DOHH2 (cell line): ENCODE results near the gene SPATA20.

ENCODE experiments used
- H3F3A ChIP-seq: fragments of 200-600 bp; sonication (generic), shearing (Covaris generic); 2 replicates; pipeline ENCODE4 v1.6.0; 2016; ENCODE audit warnings: antibody characterized with exemption, mild to moderate bottlenecking; ENCODE audit not compliant: control insufficient read depth, insufficient read depth
- H3K27ac ChIP-seq: fragments of 200-600 bp; sonication (generic); 2 replicates; pipeline ENCODE4 v1.5.1; 2014; ENCODE audit warnings: low read depth, mild to moderate bottlenecking, low read length, moderate library complexity
- H3K27me3 ChIP-seq: fragments of 200-600 bp; sonication (generic); 2 replicates; pipeline ENCODE4 v1.6.1; 2014; ENCODE audit warnings: mild to moderate bottlenecking, low read length, mixed read lengths; ENCODE audit not compliant: control insufficient read depth
- H3K36me3 ChIP-seq: fragments of 200-600 bp; sonication (generic); 2 replicates; pipeline ENCODE4 v1.6.1; 2014; ENCODE audit warnings: mild to moderate bottlenecking, low read length, moderate library complexity, mixed read lengths; ENCODE audit not compliant: control insufficient read depth
- H3K4me1 ChIP-seq: fragments of 200-600 bp; sonication (generic); 2 replicates; pipeline ENCODE4 v1.6.1; 2014; ENCODE audit warnings: mild to moderate bottlenecking, low read length, mixed read lengths; ENCODE audit not compliant: control insufficient read depth
- H3K4me2 ChIP-seq: fragments of 200-600 bp; sonication (generic); 2 replicates; pipeline ENCODE4 v1.6.0; 2014; ENCODE audit warnings: mild to moderate bottlenecking, low read length, moderate library complexity
- H3K4me3 ChIP-seq: fragments of 200-600 bp; sonication (generic); 2 replicates; pipeline ENCODE4 v1.5.1; 2014; ENCODE audit warnings: mild to moderate bottlenecking, low read length, mixed read lengths
- H3K79me2 ChIP-seq: fragments of 200-600 bp; sonication (generic); 2 replicates; pipeline ENCODE4 v1.6.1; 2014; ENCODE audit warnings: mild to moderate bottlenecking, low read length, mixed read lengths; ENCODE audit not compliant: control insufficient read depth
- H3K9me2 ChIP-seq: fragments of 200-600 bp; sonication (generic); replicated peaks from 2 replicates; pipeline ENCODE4 v1.6.1; 2014; ENCODE audit warnings: mild to moderate bottlenecking, low read length, mixed read lengths; ENCODE audit not compliant: control insufficient read depth
- H3K9me3 ChIP-seq: fragments of 200-600 bp; sonication (generic); 2 replicates; pipeline ENCODE4 v1.6.1; 2014; ENCODE audit warnings: antibody characterized with exemption, low read length, mixed read lengths; ENCODE audit not compliant: control insufficient read depth, insufficient read depth
- H4K20me1 ChIP-seq: fragments of 200-600 bp; sonication (generic); 2 replicates; pipeline ENCODE4 v1.6.0; 2014; ENCODE audit warnings: low read depth, mild to moderate bottlenecking, antibody characterized with exemption, low read length, moderate library complexity; ENCODE audit not compliant: control insufficient read depth, insufficient read depth
- EZH2phosphoT487 ChIP-seq: fragments of 200-600 bp; sonication (generic); IDR thresholded peaks from 2 replicates; pipeline ENCODE4 v1.6.1; 2017; ENCODE audit warnings: borderline replicate concordance, mild to moderate bottlenecking, antibody characterized with exemption, low read length, moderate library complexity, mixed read lengths
- TF ChIP-seq, protein P1 (sequence below): fragments of 200-600 bp; sonication (generic); IDR thresholded peaks from one replicate; pipeline ENCODE4 v1.5.1; 2014; ENCODE audit warnings: antibody characterized with exemption, mild to moderate bottlenecking, low read depth, low read length; ENCODE audit not compliant: poor library complexity, severe bottlenecking

Gene SPATA20

DNA sequence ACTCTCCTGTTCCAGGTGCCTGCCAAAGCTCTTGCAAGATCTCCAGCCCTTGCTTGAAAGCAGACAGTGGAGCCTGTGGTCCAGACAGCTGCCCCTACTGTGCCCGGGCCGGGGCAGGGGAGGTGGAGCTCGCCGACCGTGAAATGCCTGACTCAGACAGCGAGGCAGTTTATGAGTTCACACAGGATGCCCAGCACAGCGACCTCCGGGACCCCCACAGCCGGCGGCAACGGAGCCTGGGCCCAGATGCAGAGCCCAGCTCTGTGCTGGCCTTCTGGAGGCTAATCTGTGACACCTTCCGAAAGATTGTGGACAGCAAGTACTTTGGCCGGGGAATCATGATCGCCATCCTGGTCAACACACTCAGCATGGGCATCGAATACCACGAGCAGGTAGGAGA is 31.2 kb downstream of the SPATA20 start:
- Histone ChIP-seq H3K27me3 (peaks cover 13% of the 10 kb centered on the region), H3K36me3 (no peaks in the 10 kb centered on the region), H3K27ac (no peak overlapping the region)

DNA sequence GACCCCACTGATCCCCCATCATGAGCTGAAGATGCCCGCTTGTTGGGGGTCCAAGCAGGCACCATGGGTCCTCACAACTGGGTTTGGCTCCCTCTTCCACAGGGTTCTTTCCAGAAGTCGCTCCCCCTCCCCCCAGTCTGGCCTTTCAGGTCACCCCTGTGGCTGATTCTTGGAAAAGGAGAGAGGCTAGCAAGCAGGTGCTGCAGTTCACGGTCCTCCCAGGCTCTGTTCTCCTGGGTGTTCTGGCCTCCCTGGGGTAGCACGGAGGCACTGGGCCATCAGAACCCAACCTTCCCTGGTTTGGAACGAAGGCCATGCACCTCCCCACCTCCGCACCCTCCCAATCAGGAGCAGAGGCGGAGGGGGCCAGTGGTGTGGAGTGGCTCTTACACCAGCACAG is 32.4 kb downstream of the SPATA20 start:
- no peaks in the 10 kb centered on the region for H4K20me1 ChIP-seq
- H3K4me1 ChIP-seq: no peaks in the 10 kb centered on the region
- H3K79me2 ChIP-seq: no peaks in the 10 kb centered on the region
- H3K9me3 ChIP-seq: no peaks in the 10 kb centered on the region
- no peaks in the 10 kb centered on the region for H3K9me2 ChIP-seq
- peaks cover 13% of the 10 kb centered on the region for H3K27me3 ChIP-seq
- no peaks in the 10 kb centered on the region for H3F3A ChIP-seq
- H3K4me2 ChIP-seq: no peak overlapping the region
- no peak overlapping the region for H3K4me3 ChIP-seq
- TF ChIP-seq, protein P1, sequence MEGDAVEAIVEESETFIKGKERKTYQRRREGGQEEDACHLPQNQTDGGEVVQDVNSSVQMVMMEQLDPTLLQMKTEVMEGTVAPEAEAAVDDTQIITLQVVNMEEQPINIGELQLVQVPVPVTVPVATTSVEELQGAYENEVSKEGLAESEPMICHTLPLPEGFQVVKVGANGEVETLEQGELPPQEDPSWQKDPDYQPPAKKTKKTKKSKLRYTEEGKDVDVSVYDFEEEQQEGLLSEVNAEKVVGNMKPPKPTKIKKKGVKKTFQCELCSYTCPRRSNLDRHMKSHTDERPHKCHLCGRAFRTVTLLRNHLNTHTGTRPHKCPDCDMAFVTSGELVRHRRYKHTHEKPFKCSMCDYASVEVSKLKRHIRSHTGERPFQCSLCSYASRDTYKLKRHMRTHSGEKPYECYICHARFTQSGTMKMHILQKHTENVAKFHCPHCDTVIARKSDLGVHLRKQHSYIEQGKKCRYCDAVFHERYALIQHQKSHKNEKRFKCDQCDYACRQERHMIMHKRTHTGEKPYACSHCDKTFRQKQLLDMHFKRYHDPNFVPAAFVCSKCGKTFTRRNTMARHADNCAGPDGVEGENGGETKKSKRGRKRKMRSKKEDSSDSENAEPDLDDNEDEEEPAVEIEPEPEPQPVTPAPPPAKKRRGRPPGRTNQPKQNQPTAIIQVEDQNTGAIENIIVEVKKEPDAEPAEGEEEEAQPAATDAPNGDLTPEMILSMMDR: no peak
- no peak for TF ChIP-seq EZH2phosphoT487
- no peaks in the 10 kb centered on the region for H3K36me3 ChIP-seq
- no peak overlapping the region for H3K27ac ChIP-seq

More for the DNA sequence above, 31.2 kb downstream of the SPATA20 start:
- no peaks in the 10 kb centered on the region for H3K4me1 ChIP-seq
- H3K4me2 ChIP-seq: no peak overlapping the region
- H3K79me2 ChIP-seq: no peaks in the 10 kb centered on the region
- H3K4me3 ChIP-seq: no peak overlapping the region
- no peaks in the 10 kb centered on the region for H3K9me2 ChIP-seq
- no peaks in the 10 kb centered on the region for H4K20me1 ChIP-seq
- H3K9me3 ChIP-seq: no peaks in the 10 kb centered on the region
- H3F3A ChIP-seq: no peaks in the 10 kb centered on the region
- no peak for TF ChIP-seq EZH2phosphoT487

DNA sequence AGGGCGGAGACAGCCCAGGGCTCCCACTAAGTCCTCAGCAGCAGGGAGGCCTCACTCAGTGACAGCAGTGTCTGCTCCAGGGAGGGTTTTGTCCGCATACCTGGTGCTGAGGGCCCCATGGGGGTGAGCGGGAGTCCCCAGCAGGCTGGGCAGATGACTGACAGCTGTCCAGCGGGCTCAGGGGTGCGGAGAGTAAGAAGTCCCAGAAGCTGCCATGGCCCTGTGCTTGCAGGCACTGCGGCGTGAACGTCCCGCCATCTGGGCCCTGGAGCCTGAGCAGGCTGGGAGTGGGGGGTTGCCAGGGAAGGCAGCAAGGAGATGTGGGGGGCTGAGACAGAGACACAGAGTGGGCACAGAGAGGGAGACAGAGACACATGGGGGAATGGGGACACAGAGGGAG is 33.7 kb downstream of the SPATA20 start:
- Histone ChIP-seq H3K4me1 (no peaks in the 10 kb centered on the region), H3K27me3 (peaks cover 13% of the 10 kb centered on the region)

DNA sequence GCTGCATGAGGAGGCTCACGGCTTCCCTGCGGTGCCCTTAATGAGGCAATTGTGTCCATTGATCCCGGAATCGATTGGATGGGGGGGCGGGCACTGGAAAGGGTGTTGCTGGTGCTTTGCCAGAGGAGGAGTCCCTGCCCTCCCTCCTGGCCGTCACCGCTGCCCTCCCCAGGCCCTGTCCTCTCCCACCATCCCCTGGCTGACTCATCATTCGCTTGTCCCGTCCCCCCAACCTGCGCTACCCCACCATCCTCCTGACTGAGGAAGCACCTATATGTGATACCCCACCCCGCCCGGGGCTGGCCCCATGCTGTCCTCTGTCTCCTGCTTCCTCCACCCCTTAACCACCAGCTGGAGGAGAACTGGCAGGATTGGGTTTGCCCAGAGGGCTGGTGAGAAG is 34.3 kb downstream of the SPATA20 start:
- H3K4me3 ChIP-seq: no peak overlapping the region
- H3K27me3 ChIP-seq: peaks cover 13% of the 10 kb centered on the region
- no peaks in the 10 kb centered on the region for H3F3A ChIP-seq
- H3K79me2 ChIP-seq: no peaks in the 10 kb centered on the region
- no peak overlapping the region for H3K4me2 ChIP-seq
- H3K36me3 ChIP-seq: no peaks in the 10 kb centered on the region
- TF ChIP-seq EZH2phosphoT487: no peak
- TF ChIP-seq, protein P1: no peak
- H3K4me1 ChIP-seq: no peaks in the 10 kb centered on the region
- no peak overlapping the region for H3K27ac ChIP-seq
- no peaks in the 10 kb centered on the region for H3K9me3 ChIP-seq
- no peaks in the 10 kb centered on the region for H4K20me1 ChIP-seq
- no peaks in the 10 kb centered on the region for H3K9me2 ChIP-seq

More for the DNA sequence above, 33.7 kb downstream of the SPATA20 start:
- TF ChIP-seq EZH2phosphoT487: no peak
- TF ChIP-seq, protein P1: no peak
- H3K27ac ChIP-seq: no peak overlapping the region
- no peaks in the 10 kb centered on the region for H4K20me1 ChIP-seq
- no peaks in the 10 kb centered on the region for H3F3A ChIP-seq
- H3K36me3 ChIP-seq: no peaks in the 10 kb centered on the region
- no peaks in the 10 kb centered on the region for H3K79me2 ChIP-seq
- no peaks in the 10 kb centered on the region for H3K9me2 ChIP-seq
- no peak overlapping the region for H3K4me3 ChIP-seq
- no peak overlapping the region for H3K4me2 ChIP-seq
- no peaks in the 10 kb centered on the region for H3K9me3 ChIP-seq
